SK-N-SH (cell line): Measurements from ENCODE around the gene BMAL1.

Experiments used
- FOXM1 ChIP-seq: IDR thresholded peaks from 2 replicates; pipeline ENCODE4 v1.4.0; 2012; ENCODE audit warnings: low read depth, mild to moderate bottlenecking
- POLR2AphosphoS5 ChIP-seq: IDR thresholded peaks from 2 replicates; pipeline ENCODE4 v1.6.1; 2012; ENCODE audit warnings: low read depth, low read length
- TF ChIP-seq, protein P1 (sequence below): fragments of 200-600 bp; sonication (generic); IDR thresholded peaks from 2 replicates; pipeline ENCODE4 v1.6.1; 2017; ENCODE audit warnings: antibody characterized with exemption, mild to moderate bottlenecking, moderate library complexity
- TF ChIP-seq, protein P2 (sequence below): fragments of 150-350 bp; IDR thresholded peaks from 2 replicates; pipeline ENCODE4 v1.6.1; 2017; ENCODE audit warnings: antibody characterized with exemption, low read length, low read depth, borderline replicate concordance

DNA sequence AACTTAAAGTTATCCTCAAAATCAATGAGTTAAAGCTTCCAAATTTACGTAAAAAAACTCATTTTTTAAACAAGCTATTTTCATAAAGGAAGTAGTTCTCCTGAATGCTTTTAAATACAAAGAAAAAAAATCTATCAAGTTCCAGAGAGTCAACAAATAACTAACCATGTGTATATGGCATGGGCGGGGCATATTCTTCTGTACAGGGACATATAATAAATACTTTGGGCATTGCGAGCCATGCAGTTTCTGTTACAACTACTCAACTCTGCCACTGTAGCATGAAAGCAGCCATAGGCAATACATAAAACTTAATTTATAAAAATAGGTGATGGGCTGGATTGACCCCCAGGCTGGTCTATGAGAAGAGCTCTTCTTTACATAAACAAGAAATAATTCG, 127.6 kb downstream of the BMAL1 start:
- TF ChIP-seq FOXM1, result no peak
- TF ChIP-seq, protein P1, sequence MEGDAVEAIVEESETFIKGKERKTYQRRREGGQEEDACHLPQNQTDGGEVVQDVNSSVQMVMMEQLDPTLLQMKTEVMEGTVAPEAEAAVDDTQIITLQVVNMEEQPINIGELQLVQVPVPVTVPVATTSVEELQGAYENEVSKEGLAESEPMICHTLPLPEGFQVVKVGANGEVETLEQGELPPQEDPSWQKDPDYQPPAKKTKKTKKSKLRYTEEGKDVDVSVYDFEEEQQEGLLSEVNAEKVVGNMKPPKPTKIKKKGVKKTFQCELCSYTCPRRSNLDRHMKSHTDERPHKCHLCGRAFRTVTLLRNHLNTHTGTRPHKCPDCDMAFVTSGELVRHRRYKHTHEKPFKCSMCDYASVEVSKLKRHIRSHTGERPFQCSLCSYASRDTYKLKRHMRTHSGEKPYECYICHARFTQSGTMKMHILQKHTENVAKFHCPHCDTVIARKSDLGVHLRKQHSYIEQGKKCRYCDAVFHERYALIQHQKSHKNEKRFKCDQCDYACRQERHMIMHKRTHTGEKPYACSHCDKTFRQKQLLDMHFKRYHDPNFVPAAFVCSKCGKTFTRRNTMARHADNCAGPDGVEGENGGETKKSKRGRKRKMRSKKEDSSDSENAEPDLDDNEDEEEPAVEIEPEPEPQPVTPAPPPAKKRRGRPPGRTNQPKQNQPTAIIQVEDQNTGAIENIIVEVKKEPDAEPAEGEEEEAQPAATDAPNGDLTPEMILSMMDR, result no peak
- no peak for TF ChIP-seq POLR2AphosphoS5
- TF ChIP-seq, protein P2, sequence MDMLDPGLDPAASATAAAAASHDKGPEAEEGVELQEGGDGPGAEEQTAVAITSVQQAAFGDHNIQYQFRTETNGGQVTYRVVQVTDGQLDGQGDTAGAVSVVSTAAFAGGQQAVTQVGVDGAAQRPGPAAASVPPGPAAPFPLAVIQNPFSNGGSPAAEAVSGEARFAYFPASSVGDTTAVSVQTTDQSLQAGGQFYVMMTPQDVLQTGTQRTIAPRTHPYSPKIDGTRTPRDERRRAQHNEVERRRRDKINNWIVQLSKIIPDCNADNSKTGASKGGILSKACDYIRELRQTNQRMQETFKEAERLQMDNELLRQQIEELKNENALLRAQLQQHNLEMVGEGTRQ, result no peak
